KOPT-K1 (cell line): ENCODE data around the gene COL17A1.

Source experiments
- H3K27ac ChIP-seq: fragments of 200-600 bp; sonication (generic); 2 replicates; pipeline ENCODE4 v1.5.1; 2016; ENCODE audit warnings: antibody characterized with exemption, mild to moderate bottlenecking, low read depth, low read length; ENCODE audit not compliant: poor library complexity, severe bottlenecking
- H3K36me3 ChIP-seq: fragments of 200-600 bp; sonication (generic); 2 replicates; pipeline ENCODE4 v1.5.1; 2017; ENCODE audit warnings: antibody characterized with exemption, mild to moderate bottlenecking, low read length, moderate library complexity; ENCODE audit not compliant: insufficient read depth
- H3K9me3 ChIP-seq: fragments of 200-600 bp; sonication (generic); 2 replicates; pipeline ENCODE4 v1.5.1; 2017; ENCODE audit warnings: antibody characterized with exemption, low read length, mild to moderate bottlenecking; ENCODE audit not compliant: insufficient read depth, poor library complexity, severe bottlenecking

COL17A1 gene

GRCh38 chr10:104104418-104104817 is 18.7 kb upstream of the COL17A1 start:
- Histone ChIP-seq H3K36me3 (no peaks in the 10 kb centered on the region), H3K27ac (no peak overlapping the region), H3K9me3 (no peaks in the 10 kb centered on the region)

GRCh38 chr10:104103956-104104355 is 18.3 kb upstream of the COL17A1 start:
- H3K27ac ChIP-seq, result no peak overlapping the region
- H3K9me3 ChIP-seq, result no peaks in the 10 kb centered on the region
- no peaks in the 10 kb centered on the region for H3K36me3 ChIP-seq

GRCh38 chr10:104101902-104102301 is 16.2 kb upstream of the COL17A1 start:
- Histone ChIP-seq H3K9me3 (peaks cover 6% of the 10 kb centered on the region), H3K36me3 (no peaks in the 10 kb centered on the region), H3K27ac (no peak overlapping the region)

- Histone ChIP-seq H3K27ac (no peak overlapping the region), H3K36me3 (no peaks in the 10 kb centered on the region), H3K9me3 (peaks cover 9% of the 10 kb centered on the region)
These were observed 15.1 kb upstream of the COL17A1 start for GRCh38 chr10:104100795-104101194.

- Histone ChIP-seq H3K9me3 (peaks cover 9% of the 10 kb centered on the region), H3K36me3 (no peaks in the 10 kb centered on the region)
These were observed 14.3 kb upstream of the COL17A1 start for GRCh38 chr10:104099941-104100340.

GRCh38 chr10:104099269-104099668 is 13.6 kb upstream of the COL17A1 start:
- H3K9me3 ChIP-seq, result peaks cover 9% of the 10 kb centered on the region
- no peaks in the 10 kb centered on the region for H3K36me3 ChIP-seq
- no peak overlapping the region for H3K27ac ChIP-seq

More at GRCh38 chr10:104099941-104100340, 14.3 kb upstream of the COL17A1 start:
- no peak overlapping the region for H3K27ac ChIP-seq

GRCh38 chr10:104098358-104098925 is 12.8 kb upstream of the COL17A1 start:
- no peak overlapping the region for H3K27ac ChIP-seq
- H3K36me3 ChIP-seq, result no peaks in the 10 kb centered on the region
- H3K9me3 ChIP-seq, result peaks cover 9% of the 10 kb centered on the region

- no peak overlapping the region for H3K27ac ChIP-seq
- no peaks in the 10 kb centered on the region for H3K36me3 ChIP-seq
- H3K9me3 ChIP-seq, result peaks cover 9% of the 10 kb centered on the region
These were observed 11.0 kb upstream of the COL17A1 start for GRCh38 chr10:104096692-104097091.

- Histone ChIP-seq H3K9me3 (peaks cover 9% of the 10 kb centered on the region), H3K27ac (no peak overlapping the region), H3K36me3 (no peaks in the 10 kb centered on the region)
These were observed 7.1 kb upstream of the COL17A1 start for GRCh38 chr10:104092749-104093148.

- no peak overlapping the region for H3K27ac ChIP-seq
These were observed 4.9 kb upstream of the COL17A1 start for GRCh38 chr10:104090611-104091010.

GRCh38 chr10:104089621-104090020 is 3.9 kb upstream of the COL17A1 start:
- Histone ChIP-seq H3K9me3 (no peaks in the 10 kb centered on the region), H3K36me3 (no peaks in the 10 kb centered on the region), H3K27ac (no peak overlapping the region)

More at GRCh38 chr10:104090611-104091010, 4.9 kb upstream of the COL17A1 start:
- Histone ChIP-seq H3K9me3 (no peaks in the 10 kb centered on the region), H3K36me3 (no peaks in the 10 kb centered on the region)

GRCh38 chr10:104088239-104088638 is 2.6 kb upstream of the COL17A1 start:
- no peaks in the 10 kb centered on the region for H3K36me3 ChIP-seq
- no peaks in the 10 kb centered on the region for H3K9me3 ChIP-seq
- H3K27ac ChIP-seq, result no peak overlapping the region

- Histone ChIP-seq H3K36me3 (no peaks in the 10 kb centered on the region), H3K27ac (no peak overlapping the region), H3K9me3 (no peaks in the 10 kb centered on the region)
These were observed 1.1 kb downstream of the COL17A1 start for GRCh38 chr10:104084482-104085142.

- Histone ChIP-seq H3K9me3 (no peaks in the 10 kb centered on the region), H3K27ac (no peak overlapping the region), H3K36me3 (no peaks in the 10 kb centered on the region)
These were observed 3.7 kb downstream of the COL17A1 start for GRCh38 chr10:104081998-104082397.

- Histone ChIP-seq H3K27ac (no peak overlapping the region), H3K36me3 (no peaks in the 10 kb centered on the region), H3K9me3 (no peaks in the 10 kb centered on the region)
These were observed 4.9 kb downstream of the COL17A1 start for GRCh38 chr10:104080762-104081161.

GRCh38 chr10:104077663-104078151 is 8.0 kb downstream of the COL17A1 start:
- Histone ChIP-seq H3K27ac (no peak overlapping the region), H3K9me3 (no peaks in the 10 kb centered on the region), H3K36me3 (no peaks in the 10 kb centered on the region)
